GM21723 (cell line): ENCODE results near the gene FOXP1.
"Not testable (repeated sequence)": the region's sequence is repeated elsewhere in the genome, so short reads cannot be mapped to it uniquely, and the experiment has no call there.

Source experiments
- ATAC-seq: cut with Tn5 transposase; IDR thresholded peaks from one replicate; pipeline ENCODE4 v1.9.1; 2021; ENCODE audit warnings: mild to moderate bottlenecking, moderate library complexity; ENCODE audit not compliant: unreplicated experiment

The FOXP1 gene

DNA sequence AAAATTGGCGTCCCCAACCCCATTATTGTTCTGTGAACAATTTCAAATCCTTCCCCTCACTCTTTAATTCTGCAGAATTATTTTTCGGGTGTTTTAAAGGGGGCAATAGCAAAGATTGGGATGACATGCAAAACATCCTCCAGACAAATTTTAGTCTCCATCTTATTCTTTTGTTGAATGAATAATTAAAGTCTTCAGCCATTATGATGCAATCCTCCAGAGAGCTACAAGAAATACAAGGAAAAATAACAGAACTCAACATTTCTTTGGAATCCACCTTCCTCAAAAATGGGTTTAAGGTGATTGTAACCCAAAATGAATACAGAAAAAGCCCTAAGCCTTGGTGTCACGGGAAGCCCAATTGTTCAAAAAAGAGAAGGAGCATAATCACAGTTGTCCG lies 49.9 kb downstream of the FOXP1 start:
- no peak for ATAC-seq

DNA sequence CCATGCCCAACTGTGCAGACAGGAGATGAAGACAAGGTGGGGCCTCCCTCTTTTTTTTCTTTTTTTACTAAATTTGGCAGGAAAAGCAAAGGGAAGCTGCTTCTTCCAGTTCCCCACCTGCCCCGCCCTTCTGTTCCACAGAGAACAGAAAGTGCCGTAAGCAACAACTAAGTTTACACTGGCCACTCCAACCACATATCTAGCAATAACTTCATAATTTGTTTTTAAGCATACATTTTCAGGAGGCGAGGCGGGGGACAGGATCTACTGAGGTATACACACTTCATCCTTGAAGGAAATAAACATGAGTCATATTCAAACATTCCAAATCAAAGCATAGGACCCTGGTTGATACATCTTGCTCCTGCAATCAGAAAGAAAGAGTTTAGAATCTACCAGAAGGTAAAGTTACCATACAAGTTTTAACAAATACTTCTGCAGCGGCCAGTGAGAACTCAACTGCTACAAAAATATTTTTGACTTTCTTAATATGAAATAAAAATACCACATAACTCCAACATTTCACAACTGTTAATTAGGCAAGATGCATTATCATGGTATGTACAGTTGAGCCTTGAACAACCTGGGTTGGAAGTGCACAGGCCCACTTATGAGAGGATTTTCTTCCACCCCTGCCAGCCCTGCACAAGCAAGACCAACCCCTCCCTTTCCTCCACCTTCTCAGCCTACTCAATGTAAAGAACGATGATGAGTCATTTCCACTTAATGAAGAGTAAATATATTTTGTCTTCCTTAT lies 50.7 kb downstream of the FOXP1 start:
- no peak for ATAC-seq

DNA sequence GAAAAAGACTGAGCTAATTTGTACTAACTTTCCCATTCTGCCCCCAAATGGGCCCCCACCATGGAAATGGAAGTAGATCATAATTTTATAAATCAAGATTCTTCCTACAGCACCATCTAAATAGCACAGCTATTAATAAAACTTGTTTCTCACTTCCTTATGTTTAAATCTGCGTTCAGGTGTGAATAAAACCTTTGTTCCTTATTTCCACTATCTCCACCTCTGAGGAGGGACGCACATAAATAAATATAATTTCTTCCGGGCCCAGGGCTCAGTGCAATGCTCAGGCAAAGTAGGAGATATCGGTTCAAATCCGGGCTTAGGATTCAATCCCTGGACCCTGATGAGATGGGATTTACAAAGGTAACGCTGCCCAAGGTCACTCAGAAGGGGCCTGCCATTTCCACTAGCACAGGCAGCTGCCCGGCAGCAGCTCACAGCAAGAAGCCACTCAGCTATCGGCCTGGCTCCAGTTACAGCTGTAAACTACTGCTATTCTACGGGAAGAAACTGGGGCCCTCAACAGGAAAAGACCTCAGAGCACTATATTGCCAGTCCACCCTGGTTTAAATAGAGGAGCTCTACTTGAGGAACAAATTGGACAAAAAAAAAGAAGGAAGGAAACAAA lies 52.5 kb downstream of the FOXP1 start:
- no peak for ATAC-seq

DNA sequence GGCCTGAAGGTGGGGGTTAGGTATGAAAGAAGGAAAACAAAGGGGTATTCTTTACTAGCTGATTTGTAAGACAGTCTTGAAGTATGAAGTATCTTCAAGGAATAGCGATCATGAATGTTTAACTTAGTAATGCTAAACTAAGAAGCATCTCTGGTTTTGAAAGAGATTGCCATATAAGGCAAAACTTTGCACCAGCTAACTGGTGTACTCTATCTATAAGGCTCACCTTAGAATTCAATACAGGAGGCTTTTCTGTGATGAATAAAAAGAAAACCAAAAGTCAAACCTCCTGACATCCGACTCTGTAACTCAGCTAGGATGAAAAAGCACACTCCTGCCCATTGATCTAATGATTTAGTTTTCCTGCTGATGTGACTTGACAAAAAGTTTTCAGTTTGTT lies 54.7 kb downstream of the FOXP1 start:
- ATAC-seq = no peak

DNA sequence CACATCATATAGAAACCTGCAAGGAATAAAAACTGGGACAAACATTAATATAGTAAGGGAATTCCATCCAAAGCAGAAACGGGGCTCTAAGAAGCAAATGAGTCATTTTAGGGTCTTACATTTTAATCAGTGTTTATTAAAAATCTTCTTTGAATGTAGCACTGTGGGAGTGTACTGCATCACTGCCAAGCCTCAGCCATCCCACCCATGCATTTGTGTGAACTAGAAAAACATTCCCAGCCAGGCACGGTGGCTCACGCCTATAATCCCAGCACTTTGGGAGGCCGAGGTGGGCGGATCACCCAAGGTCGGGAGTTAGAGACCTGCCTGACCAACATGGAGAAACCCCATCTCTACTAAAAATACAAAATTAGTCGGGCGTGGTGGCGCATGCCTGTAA lies 57.1 kb downstream of the FOXP1 start:
- ATAC-seq = not testable (repeated sequence)

DNA sequence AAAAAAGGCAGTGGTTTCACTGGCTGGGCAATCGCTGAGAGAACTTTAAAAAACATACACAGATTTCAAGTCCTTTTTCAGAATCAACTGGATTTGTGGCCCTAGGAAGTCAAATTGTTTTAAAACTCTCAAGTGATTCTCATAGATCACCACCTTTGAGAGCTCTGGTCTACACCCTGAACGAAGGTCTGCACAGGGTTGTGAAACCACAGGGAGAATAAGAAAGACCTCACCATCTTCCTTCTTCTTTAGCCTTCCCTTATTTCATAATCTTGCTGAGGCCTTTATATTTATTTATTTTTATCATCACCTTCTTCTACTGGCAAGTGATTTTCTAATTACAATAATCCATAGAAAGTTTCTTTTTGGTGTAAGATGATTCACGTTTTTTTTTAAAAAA lies 58.1 kb downstream of the FOXP1 start:
- ATAC-seq = no peak

DNA sequence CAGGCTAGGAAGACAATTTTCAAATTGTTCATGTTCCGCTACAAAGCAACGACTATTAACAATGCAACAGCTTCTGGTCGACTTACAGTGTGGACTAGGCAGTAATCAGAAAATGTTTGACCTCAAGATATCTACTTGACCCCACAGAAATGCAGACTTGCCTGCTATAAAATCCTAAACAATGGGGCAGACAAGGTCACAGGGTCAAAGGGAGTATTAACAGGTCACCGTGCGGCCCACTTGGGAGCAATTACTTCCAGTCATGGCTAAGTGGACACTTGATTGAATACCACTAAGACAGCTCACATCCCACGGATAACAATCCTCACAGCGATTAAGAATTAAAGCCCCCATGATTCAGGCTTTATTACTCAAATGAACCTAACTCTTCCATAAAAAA lies 58.9 kb downstream of the FOXP1 start:
- no peak for ATAC-seq

DNA sequence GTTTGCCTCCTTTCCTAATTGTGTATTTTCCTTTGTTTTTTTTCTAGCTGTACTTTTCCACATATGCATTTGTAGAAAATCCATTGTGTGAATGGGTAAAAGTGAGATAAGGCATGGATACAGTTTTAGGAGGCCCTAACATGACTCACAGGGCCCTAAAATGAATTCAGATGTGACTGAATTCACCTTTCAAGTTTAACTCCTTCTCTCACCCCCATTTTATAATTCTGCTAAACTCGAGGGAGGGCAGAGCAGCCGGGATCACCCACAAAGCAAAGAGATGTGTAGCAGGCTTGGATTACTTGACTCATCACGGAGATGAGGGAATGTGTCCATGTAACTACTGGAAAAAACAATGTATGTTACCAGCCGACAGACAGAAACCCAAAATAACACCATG lies 59.9 kb downstream of the FOXP1 start:
- no peak for ATAC-seq

DNA sequence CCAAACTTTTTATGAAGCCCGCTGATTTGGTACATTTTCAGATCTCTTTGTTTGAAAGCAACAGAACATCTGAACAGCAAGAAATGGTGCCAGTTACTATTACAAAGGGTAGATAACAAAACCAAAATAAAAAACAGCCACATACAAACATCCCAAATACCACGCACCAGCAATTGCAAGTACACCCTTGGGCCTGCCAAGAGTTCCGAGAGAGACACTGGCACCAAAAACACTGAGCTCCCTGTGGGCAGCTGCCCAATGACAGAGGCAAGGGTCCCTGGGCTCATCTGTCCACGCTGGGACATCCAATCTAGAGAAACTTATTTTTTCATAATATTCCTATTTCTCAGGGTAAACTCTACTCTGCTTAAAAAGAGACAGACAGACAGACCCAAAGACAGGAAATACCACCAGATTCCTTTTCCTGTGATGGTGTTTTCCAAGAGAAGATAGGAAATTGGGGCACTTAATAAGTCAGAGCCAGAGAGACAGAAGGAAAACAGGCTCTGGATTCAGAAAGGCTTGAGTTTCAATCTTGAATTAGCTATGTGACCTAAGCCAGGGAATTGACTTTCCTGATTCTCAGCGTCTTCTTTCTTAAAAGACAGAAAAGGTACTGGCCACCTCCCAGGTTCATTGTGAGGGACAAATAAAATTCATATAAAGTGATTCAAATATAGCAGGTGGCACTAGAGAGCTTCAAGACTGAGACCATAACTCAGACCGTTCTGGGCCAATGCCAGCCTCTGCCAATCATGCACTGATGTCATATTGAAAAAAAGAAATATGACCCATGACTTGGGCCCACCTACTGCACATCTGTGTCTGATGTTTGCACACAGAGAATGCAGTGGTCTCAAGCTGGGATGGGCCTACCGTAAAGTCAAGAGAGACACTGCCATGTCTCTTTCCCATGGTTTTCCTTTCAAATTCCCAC lies 61.3 kb downstream of the FOXP1 start:
- ATAC-seq = no peak

DNA sequence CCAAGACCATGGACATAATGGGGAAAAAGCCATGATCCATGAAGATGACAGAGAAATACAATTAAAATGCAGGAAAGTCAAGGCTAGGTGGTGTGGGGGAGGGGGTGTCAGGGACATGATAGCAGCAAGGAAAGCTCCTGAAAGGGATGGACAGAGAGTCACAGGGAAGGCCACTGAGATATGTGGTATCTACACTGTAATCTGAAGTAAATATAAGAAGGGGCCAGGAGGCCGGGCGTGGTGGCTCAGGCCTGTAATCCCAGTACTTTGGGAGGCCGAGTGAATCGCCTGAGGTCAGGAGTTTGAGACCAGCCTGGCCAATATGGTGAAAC lies 62.5 kb downstream of the FOXP1 start:
- ATAC-seq = no peak

DNA sequence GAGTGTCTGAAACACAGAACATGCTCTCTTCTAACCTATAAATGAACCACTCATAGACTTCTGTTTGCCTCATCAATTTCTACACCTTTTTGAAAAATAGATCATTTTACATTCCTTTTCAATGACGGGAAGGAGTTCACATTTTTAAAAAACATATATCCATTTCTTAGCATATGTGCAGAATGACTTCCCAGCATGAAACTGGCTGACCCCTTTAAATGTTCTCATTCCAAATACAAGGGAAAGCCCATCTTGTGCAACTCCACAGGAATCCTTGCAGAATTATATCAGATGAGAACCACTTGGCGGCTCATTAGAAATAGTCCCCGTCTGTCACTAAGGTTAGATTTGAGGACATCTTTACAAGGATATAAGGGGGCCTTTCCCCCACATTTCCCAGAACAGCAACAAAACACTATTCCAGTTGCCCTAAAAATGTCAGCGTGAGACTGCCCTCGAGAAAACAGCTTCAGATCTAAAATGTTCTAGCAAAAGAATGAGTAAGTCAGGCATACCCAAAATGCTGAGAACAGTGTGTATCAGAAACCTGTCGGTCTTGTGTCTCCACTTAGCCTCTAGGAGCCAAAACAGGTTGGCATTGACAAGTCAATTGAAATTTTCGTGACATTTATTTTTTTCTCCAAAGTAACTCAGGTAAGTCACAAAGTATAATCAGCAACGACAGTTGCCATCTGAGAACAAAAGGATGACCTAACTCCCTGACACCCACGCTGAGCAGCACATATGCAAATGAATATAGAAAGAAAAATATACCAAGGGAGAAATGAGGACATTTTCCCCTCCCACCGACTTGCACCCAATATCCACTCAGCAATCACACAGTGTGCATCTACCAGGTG lies 63.1 kb downstream of the FOXP1 start:
- ATAC-seq = no peak

DNA sequence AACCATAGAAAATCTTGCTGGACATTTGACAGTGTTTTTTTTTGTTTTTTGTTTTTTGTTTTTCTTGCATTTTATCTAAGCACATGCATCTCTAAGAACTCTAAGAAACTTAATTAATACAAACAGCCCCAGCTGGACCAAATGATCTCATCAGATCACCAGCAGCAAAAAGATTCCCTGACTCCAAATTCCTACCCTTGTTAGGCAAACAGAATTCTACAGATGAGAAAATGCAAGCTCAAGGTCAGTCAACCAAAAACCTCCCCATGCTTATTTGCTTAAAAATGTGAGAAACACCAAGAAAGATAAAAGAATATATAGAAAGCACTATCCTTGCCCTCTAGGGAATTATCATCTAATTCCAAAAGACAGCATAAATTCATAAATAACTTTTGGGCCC lies 65.4 kb downstream of the FOXP1 start:
- ATAC-seq = no peak

DNA sequence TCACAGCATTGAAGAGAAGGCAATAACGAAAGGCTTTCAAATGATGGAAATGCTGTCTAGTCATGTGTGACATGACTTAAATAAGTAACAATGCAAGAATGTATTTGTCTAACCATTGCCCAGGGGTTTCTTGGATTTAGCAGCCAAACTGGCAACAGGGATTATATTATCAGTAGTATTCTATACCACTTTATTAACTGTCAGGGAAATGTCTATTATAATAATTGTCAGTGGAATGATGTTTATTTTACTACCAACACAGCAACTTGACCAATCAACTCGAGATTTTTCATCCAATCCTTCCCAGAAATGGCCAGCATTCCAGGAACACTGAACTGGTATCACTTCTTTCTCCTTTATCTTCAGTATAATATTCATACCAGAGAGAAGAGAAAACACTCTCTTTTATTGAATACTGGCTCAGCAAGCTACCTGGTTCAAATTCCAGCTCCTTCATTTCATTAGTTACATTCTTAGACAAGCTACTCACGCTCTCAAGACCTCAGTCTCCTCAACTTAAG lies 66.2 kb downstream of the FOXP1 start:
- no peak for ATAC-seq

DNA sequence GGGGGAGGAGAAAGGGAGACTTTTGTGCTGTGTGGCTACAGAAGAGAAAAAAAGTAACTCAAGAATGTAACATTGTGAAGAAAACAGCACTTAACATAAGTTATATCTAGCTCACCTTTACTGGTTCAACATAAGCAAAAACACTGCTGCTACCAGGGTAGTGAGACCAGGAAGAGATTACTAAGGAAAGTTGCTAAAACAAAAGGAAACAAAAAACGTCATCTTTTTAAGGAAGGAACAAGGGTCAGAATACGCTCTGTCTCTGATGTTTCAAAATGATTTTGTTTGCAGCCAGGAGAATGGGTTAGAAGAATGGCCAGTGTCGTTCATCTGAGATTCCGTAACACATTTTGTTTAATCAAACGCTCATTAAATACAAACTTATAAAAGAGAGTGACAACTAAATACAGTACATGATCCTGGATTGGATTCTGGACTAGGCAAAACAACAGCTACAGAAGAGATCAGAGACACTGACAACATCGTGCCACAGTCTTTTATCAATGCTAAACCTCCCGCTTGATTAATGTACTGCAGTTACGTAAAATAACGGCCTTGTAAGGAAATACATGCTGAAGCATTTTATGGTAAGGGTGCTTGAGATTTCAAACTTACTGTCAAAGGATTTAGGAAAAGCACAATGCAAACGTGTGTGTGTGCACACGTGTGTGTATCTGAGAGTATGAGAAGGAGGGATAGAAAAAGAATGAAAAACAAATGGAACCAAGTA lies 67.7 kb downstream of the FOXP1 start:
- no peak for ATAC-seq

DNA sequence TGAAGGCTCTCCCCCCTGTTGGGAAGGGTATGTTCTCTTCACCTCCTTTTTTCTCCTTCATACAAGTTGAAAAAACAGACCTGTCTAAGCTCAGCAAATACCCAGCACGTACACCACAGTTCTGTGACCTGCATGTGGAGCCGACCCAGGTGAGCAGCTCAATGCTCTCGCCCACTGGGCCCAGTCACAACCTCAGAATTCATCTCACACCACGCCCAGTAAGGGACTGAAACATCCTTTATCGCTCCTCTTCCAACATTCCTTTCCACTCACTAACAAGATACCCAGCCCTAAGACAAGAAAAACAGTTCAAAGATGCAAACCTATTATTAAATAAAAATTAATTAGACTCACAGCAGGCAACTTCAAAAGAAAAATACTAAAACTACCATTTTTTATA lies 68.9 kb downstream of the FOXP1 start:
- no peak for ATAC-seq

DNA sequence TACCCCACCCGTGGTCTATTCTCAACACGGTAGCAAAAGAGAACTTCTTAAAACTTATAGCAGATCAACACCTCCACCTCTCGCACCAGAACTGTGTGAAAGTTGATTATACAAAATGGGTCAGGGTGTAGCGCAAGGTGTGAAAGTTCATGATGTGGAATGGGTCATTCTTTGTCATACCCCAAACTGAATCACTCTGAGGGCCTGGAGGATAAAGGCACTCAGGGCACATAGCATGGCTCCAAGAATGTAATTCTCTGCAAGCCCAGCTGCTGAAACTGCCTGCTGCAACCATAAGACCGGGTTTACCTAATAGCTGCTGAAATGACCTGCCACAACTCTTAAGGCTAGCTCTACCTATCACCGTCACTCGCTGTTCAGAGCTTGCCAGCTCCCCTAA lies 70.0 kb downstream of the FOXP1 start:
- ATAC-seq = no peak

DNA sequence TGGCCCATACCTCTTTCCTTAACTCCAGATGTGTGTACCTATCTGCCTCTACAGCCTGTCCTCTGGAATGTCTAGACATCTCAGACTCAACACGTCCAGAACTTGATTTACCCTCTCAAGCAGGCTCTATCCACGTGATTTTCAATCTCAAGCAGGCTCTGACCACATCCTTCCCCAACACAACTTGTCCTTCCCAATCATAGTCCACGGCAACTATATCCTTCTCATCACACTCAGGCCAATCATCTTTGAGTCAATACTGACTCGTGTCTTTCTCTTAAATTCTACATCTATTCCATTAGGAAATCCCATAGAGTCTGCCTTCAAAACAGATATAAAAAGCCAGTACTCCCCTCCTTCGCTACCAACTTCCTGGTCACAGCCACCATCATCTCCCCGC lies 70.4 kb downstream of the FOXP1 start:
- no peak for ATAC-seq

DNA sequence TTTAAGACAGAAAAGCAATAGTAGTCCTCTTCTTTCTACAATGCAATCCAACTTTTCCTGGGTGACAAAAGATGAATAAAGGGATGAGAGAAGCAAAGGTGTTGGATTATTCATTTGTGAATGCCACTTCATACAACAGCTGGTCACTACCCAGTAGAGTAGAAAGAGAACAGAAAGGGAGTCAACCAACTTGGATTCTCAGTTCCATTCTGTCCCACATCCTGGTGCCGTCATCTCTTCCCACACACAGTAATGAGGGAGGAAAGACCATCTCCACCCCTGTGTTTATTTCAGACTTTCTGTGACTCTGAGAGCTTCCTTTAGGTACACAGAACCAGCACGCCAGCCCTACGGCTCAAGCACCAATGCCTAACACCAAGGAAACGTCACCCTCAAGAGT lies 71.0 kb downstream of the FOXP1 start:
- ATAC-seq = no peak

DNA sequence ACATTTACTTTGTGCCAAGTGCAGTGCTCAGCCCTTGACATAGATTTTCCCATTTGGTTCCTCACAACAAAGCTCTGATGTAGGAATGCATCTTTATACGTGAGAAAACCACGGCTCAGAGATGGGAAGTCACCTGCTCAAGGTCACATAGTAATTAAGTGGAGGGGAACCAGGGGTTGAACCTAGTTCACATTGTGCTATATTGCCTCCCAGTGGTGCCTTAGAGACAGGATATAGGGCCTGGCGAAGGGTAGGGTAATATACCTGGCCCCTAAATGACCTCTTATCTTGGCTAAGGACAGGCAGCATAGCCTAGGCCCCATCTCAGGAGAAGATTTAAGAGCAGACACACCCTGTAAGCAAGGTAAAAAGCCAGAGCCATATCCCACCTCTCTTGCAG lies 71.5 kb downstream of the FOXP1 start:
- peak; percentile 62 for ATAC-seq

DNA sequence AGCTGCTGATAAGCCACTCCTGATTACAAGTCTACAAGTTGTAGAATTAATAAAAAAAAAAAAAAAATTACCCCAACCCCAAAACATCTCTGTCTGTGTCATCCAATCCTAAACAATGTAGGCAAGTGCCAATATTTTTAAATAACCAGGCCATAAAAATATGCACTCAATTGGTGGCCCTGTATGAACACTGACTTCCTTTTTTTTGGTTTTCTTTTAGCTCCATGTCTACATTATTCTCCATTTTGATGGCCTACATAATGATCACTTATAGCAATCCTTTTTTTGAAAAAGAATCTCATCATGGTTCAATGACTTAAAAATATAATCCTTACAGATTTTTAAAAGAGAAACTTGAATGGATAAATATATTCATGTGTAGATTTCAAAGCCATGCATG lies 72.1 kb downstream of the FOXP1 start:
- ATAC-seq = no peak
